ENCODE data around the gene SYMPK.

Gene SYMPK

DNA sequence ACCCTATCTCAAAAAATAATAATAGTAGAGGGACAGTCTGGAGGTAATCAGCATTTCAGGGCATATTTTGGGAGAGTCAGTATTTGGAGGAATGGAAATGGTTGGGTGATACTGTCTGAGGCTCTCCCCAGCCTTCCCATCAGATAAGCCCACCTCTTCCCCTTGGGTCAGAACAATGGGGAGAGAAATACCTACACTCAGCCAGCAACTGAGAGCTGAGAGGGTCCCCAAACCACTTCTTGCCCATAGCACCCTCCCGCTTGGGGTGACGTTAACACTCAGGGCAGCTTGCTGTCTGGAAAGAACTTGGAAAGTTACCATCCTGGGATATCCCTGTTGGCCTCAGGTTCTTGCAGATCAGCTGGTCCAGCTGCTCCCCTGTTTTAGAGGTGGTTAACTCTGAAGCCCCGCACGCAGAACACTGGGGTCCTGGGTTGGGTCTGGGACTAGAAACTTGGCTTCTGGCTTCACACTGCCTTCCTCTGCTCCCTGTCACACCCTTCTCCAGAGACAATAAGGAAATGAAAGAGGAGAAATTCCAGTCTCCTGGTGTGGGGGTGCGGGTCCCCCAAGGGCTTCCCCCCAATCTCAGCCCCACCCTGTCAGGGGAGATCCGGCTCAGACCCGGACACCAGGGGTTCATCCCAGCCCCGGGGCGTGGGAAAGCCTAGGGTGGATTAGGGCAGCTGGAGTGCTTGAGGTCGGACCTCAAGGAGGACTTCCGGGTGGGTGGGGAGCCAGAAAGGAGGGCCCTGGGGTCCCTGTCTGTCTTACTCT is 3.6 kb upstream of the SYMPK start:
- no peak for DNase-seq

DNA sequence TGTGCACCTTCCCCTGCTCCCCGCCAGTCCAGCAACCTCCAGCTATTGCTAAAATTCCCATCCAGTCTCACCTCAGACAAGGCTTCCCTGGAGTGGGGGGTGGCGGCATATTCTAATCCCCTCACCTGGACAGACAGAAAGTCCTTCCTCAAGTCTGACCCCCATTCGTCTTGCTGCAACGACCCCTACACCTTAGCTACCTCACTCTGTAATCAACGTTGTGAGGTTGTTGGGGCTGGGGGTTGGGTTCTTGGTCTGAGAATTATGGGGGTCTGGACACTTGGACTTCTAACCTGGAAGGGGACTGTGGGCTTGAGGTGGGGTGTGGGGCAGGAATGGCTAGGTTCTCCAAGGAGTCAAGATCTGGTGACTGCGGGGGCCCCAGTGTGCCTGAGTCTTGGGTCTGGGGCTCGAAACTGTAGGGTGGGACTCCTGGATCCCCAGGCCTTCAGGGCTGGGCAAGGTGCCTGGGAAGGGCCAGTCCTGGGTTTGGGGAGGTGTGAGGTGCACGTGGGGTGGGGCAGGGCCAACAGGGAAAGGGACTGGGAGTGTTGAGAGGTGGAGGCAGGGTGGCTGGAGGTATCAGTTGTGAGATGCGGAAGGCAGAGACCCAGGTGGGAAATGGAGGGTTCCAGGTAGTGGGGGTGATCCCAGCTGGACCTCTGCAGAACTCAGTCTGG is 2.5 kb upstream of the SYMPK start:
- no peak for DNase-seq

DNA sequence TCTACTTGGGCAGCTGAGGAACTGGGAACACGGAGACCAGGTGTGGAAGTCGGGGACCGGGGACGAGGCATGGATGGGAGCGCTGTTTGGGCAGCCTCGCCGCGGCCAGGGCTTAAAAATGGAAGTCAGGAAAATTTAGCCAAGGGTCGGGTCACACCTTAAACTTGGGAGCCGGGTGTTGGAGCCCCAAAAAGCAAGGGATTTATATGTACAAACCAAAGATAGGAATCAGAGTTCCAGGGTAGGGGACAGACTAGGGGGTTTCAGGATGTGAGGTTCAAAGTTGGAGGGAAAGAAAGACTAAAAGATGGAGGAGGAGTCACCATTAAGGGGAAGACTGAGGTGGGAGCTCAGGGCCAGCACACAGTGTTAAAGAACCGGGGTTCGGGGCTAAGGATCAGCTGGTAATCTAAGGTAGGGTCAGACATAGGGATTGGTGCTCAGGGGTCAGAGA is 1.7 kb upstream of the SYMPK start:
- DNase-seq, result no peak

GRCh38 chr19:45863840-45864628 is 1.1 kb upstream of the SYMPK start, which contains the start of gene FOXA3:
Gene FOXA3 (plus strand): TSS chr19:45864326. CDS start chr19:45864457, 131 bp downstream.
- peak; percentile 45 for DNase-seq

DNA sequence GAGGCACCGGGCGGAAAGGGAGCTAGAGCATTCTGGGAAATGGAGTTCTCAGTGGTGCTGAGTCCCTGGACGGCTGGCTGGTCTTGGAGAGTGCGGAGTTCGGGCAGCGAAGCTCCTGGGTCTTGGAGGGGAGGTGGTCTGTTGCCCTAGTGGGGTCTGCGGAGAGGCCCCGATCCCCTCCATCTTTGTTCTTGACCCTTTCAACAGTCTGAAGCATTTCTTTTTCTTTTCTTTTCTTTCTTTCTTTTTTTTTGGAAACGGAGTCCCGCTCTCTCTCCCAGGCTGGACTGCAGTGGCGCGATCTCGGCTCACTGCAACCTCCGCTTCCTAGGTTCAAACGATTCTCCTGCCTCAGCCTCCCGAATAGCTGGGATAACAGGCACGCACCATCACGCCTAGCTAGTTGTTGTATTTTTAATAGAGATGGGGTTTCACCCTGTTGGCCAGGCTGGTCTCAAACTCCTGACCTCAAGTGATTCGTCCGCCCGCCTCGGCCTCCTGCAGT is 440 bp upstream of the SYMPK start:
- no peak for DNase-seq

GRCh38 chr19:45862271-45862563 is 730 bp downstream of the SYMPK start:
- no peak for DNase-seq

- DNase-seq, result no peak
Measured at GRCh38 chr19:45860359-45861259, 2.3 kb downstream of the SYMPK start.

GRCh38 chr19:45854167-45854778 is 8.7 kb downstream of the SYMPK start:
- DNase-seq, result no peak

GRCh38 chr19:45852983-45853382 is 10.0 kb downstream of the SYMPK start:
- no peak for DNase-seq

DNA sequence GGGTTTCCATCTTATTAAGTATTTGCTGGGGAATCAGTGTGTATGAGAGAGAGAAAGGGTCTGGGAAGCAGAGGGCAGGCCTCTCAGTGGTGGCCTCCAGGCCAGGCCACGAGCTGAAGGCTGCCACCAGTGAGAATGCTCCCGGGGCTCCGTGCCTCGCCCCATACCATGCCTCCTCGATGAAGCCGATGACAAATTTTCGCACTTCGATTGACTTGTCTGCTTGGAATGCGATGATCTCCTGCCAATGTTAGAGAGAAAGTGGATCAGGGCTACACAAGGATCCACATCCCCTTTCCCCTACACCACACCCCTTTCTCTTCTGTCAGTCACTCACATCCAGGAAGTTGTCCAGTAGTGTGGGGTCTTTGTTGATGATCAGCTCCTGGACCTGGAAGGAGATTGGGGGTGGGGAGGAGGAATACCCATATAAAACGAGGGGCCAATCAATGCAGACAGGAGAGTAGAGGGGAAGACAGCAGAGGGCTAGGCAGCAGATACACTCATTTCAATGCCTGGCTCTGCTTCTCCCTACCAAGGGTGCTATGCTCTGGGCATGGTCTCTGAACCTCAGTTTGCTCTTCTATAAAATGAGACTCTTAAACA is 10.7 kb downstream of the SYMPK start:
- no peak for DNase-seq

DNA sequence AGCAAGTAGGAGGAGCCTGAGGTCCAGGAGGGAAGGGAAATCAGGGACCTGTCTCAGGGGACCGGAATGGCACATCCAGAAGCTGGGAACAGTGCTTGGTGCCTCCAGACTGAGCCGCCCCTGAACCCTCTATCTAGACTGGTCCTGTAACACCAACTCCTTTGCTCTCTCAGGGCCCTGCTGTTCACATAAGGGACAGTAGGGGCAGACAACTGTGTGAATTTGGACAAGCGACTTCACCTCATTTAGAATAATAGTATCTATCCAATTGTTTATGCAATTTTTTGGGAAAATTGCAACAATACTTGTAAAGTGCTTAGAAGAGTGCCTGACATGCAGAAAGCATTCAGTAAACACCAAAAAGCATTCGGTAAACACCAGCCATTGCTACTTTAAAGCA is 14.0 kb downstream of the SYMPK start:
- no peak for DNase-seq

- no peak for DNase-seq
Measured at GRCh38 chr19:45847663-45848062, 15.3 kb downstream of the SYMPK start.

- no peak for DNase-seq
Measured at GRCh38 chr19:45842198-45842597, 20.7 kb downstream of the SYMPK start.

DNA sequence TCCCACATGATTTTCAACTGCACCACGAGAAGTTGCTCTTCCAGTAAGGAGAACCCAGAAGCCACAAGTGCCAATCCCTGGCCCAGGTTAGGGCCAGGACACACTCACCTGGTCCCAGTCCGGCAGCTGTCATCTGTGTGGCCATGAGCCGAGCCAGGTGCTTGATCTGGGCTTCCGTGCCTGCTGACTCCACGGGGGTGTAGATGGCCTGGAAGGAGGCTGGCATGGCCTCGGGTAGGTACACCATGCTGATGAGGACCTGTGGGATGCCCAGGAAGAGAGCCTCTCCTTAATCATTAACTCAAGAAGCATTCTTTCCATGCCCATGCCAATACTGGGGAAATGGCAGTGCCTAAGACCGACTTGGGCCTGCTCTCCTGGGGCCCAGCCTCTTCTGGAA is 28.0 kb downstream of the SYMPK start:
- no peak for DNase-seq

DNA sequence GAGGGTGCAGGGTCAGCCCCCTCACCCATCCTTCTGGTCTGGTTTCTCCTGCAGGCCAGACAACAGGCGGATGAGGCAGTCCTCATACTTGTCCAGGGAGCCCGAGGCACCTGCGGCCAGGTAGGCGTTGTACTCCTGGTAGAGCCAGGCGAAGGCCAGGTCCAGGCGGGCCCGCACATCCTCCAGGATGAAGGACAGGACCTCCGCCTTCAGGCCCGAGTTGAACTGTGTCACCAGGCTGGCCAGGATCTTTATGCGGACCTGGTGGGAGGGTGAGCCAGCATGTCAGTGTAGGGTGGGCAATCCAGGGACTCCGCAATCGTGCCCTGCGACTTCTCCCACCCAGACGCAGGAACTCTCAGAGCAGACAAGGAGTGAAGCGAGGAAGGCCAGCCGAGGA is 34.0 kb downstream of the SYMPK start:
- DNase-seq, result no peak

GRCh38 chr19:45828523-45828922 is 34.4 kb downstream of the SYMPK start:
- DNase-seq, result no peak

DNA sequence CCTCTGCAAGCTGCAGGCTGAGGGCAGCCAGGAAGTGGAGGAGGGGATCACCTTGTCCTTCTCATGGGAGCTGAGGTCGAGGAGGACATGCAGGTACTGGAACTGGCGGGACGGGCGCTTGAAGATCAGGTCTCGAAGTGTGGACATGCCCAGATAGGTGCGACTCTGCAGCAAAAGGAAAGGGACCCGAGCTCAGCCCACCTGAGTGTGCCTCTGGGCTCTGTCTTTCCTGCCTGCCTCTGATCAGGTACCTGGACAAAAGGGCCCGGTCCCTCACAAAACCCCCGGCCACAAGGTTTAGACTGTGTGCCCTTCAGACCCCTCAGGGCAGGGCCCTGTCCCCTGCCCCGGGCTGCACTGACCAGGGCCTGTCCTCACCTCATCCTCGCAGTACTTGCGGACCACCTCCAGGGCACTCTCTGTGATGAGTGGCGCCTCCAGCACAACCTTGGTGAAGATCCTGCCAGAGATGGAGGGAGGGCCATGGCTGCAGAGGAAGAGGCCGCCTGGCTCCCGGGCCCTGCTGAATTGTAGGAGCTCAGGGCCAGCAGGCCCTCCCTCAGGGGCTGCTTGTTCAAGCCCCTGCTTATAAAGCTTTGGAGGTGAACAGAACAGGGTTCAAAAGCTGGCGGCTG is 35.4 kb downstream of the SYMPK start:
- no peak for DNase-seq

GRCh38 chr19:45826934-45827333 is 36.0 kb downstream of the SYMPK start:
- no peak for DNase-seq

DNA sequence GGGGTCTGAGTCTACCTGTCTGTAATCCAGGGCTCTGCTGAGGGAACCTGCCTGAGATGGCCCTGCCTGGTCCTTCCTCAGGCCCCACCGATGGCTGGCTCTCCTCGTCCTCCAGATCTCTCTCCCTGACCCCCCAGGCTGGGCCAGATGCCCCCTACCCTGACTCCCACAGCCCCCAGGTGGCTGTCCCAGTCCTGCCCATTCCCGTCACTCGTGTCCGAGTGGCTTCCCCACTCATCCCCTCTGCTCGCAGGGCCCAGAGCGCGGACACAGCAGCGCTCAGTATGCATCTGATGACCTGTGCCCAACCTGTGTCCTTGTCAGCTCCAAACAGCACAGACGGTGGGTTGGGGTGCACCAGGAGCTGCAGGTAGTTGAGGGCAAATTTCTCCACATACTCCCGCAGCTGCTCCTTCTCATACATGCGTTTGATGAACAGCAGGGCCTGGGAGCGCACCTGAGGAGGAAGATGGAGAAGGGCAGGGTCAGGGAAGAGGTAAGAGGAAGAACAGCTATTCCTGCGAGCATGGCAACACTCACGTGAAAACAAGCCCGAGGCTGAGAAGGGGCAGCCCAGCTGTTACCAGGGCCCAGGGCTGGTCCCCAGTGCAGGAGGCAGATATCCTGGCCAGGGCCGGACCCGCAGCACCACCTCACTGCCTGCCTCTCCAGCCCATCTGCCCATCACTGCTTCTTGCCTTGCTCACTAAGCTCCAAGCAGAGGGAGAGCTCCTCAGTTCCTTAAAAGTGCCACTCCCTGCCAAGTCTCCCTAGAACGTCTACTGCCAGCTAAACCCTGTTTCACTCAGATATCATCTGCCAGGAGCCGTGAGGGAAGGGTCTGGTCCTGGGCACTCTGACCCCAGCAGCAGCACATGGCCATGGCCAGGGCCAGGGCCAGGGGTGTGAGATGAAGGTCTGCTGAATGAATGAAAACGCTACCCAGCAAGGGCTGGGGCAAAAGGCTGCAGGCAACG is 36.7 kb downstream of the SYMPK start:
- DNase-seq, result no peak

- DNase-seq, result no peak
Measured at GRCh38 chr19:45825263-45825605, 37.7 kb downstream of the SYMPK start.
